Measurements from ENCODE around the gene GPR153.
"Not testable (repeated sequence)": the region's sequence is repeated elsewhere in the genome, so short reads cannot be mapped to it uniquely, and the experiment has no call there.

The GPR153 gene

GRCh38 chr1:6235296-6235677 lies 25.6 kb downstream of the GPR153 start:
- DNase-seq (ENCODE audit: low read depth in 2 of 3, low spot score in 2 of 3), result no peak

- DNase-seq (ENCODE audit: low read depth in 2 of 3, low spot score in 2 of 3), result no peak
Measured at GRCh38 chr1:6234502-6235295, 26.2 kb downstream of the GPR153 start.

DNA sequence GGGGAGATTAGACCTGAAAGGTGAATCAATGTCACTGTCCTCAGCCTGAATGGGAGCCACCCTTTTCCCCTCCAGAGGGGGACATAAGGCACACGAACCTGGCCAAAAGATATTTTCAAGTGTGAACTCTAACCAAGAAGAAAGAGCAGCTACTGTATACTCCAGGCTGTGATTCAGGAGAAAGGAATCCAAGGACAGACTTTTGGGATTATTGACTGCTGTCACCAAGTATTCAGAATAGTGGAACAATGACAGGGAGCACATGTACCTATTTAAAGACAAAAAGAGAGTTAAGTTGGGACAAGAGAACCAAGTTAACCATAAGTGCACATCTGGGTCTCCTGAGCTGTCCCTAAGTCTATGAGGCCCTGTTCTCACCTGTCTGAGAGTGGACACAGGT lies 27.5 kb downstream of the GPR153 start:
- DNase-seq (ENCODE audit: low read depth in 2 of 3, low spot score in 2 of 3), result no peak

DNA sequence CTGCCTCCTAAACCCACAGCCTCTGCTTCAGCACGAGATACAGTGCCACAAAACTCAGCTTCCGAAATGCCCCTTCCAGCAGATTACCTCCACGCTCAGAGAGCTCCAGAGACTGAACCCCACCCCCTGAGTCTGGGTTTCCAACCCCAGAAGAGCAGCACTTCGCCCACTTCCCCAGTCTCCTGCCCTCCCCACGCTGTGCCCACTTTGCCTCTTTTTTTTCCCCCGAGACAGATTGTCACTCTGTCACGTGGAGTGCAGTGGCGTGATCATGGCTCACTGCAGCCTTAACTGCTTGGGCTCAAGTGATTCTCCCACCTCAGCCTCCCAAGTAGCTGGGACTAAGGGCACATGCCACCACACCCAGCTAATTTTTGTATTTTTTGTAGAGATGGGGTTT lies 35.2 kb downstream of the GPR153 start:
- no peak for DNase-seq (ENCODE audit: low read depth in 2 of 3, low spot score in 2 of 3)

- no peak for DNase-seq (ENCODE audit: low read depth in 2 of 3, low spot score in 2 of 3)
Measured at GRCh38 chr1:6224718-6225117, 36.2 kb downstream of the GPR153 start.

DNA sequence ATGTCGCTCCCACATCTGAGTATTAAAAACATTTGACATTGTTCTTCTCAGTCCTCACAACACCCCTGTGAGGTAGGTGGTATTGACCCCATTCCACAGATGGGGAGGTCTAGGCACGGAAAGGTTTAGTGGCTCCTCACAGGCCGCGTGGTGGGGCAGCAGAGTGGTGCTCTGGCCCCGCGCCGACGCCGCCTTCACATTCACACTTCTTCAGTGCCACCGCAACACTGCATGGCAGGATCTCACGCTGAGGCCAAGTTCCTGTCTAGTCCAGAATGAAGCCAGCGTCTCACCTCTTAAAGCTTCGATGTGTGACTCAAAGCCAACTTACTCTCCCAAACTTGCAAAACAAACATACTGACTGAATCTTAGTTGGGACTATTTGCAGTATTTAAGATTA lies 37.3 kb downstream of the GPR153 start:
- DNase-seq (ENCODE audit: low read depth in 2 of 3, low spot score in 2 of 3), result no peak

DNA sequence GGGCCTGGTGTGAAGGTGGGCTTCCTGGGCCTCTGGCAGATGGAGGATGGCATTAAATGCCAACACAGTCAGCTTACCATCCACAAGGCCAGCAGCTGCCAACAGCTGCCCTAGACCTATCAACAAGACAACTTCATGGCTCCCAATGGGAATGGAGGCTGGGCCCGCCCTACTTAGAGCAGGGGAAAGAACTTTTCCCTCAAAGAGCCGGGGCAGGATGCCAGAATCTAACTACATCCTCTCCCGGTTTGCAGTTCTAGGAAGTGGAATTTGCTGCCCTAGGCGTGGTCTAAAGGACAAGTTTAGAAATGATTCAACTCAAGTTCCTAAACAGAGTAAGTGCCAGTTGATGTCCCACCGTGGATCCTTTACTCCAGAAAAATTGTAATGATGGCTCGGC lies 38.3 kb downstream of the GPR153 start:
- no peak for DNase-seq (ENCODE audit: low read depth in 2 of 3, low spot score in 2 of 3)

GRCh38 chr1:6221210-6221784 lies 39.6 kb downstream of the GPR153 start:
- DNase-seq (ENCODE audit: low read depth in 2 of 3, low spot score in 2 of 3), result no peak

DNA sequence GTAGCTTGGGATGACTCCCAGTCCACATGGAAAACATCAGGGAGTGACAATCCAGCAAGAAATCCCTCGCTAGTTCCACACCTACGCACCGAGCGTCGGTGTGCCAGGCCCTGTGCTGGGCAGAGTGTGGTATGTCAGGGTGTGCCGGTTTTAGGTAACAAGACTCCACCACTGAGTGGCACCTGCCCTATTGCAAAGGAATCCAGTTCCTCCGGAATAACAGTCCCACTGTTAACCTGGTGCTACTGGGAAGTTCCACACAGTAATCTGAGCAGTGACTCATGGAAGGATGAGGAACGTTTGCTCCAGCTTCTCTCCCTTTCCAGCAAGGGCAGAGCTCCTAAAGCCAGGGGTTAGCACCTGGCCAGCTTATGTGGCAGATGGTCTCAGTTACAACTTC lies 40.7 kb downstream of the GPR153 start:
- DNase-seq (ENCODE audit: low read depth in 2 of 3, low spot score in 2 of 3), result no peak

GRCh38 chr1:6219641-6220040 lies 41.3 kb downstream of the GPR153 start:
- not testable (repeated sequence) for DNase-seq (ENCODE audit: low read depth in 2 of 3, low spot score in 2 of 3)

GRCh38 chr1:6218375-6219164 lies 42.3 kb downstream of the GPR153 start:
- no peak for DNase-seq (ENCODE audit: low read depth in 2 of 3, low spot score in 2 of 3)

GRCh38 chr1:6212193-6212959 lies 48.5 kb downstream of the GPR153 start:
- DNase-seq (ENCODE audit: low read depth in 2 of 3, low spot score in 2 of 3), result no peak

- no peak for DNase-seq (ENCODE audit: low read depth in 2 of 3, low spot score in 2 of 3)
Measured at GRCh38 chr1:6211731-6212130, 49.2 kb downstream of the GPR153 start.

DNA sequence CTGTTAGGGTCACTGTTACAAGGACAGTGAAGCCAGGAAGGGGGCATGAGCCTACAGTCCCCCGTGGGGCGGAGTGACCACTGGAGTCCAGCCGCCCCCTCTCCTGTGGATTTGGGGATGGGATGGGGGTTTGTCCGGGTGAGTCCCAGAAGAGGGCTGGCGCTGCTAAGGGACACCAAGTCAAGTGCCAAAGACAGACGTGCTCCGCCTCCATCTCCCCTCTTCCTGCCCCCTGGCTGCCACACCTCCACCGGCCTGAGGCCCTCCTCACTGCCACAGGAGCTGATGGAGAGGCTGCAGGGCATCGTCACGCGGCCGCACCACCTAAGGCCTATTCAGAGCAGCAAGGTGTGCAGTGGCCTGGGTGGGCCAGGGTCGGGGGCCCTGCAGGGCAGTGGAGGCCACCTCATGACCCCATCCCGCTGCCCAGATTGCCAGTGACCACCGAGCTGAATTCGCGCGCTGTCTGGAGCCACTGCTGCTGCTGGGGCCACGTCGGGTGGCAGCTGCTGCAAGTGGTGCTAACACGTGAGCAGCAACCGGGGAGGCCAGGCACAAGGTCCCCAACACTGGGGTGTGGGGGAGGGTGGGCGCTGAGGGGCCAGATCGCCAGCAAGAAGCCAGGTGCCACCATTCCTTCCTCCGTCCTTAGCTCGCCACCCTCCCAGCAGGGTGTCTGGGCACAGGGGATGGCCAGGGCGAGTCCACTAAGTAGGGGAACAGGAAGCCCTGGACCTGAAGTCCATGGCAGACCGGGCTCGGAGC lies 50.1 kb downstream of the GPR153 start:
- no peak for DNase-seq (ENCODE audit: low read depth in 2 of 3, low spot score in 2 of 3)

- no peak for DNase-seq (ENCODE audit: low read depth in 2 of 3, low spot score in 2 of 3)
Measured at GRCh38 chr1:6209661-6210580, 51.0 kb downstream of the GPR153 start.

- DNase-seq (ENCODE audit: low read depth in 2 of 3, low spot score in 2 of 3), result no peak
Measured at GRCh38 chr1:6208723-6209660, 51.9 kb downstream of the GPR153 start.

- no peak for DNase-seq (ENCODE audit: low read depth in 2 of 3, low spot score in 2 of 3)
Measured at GRCh38 chr1:6207921-6208320, 53.0 kb downstream of the GPR153 start.

DNA sequence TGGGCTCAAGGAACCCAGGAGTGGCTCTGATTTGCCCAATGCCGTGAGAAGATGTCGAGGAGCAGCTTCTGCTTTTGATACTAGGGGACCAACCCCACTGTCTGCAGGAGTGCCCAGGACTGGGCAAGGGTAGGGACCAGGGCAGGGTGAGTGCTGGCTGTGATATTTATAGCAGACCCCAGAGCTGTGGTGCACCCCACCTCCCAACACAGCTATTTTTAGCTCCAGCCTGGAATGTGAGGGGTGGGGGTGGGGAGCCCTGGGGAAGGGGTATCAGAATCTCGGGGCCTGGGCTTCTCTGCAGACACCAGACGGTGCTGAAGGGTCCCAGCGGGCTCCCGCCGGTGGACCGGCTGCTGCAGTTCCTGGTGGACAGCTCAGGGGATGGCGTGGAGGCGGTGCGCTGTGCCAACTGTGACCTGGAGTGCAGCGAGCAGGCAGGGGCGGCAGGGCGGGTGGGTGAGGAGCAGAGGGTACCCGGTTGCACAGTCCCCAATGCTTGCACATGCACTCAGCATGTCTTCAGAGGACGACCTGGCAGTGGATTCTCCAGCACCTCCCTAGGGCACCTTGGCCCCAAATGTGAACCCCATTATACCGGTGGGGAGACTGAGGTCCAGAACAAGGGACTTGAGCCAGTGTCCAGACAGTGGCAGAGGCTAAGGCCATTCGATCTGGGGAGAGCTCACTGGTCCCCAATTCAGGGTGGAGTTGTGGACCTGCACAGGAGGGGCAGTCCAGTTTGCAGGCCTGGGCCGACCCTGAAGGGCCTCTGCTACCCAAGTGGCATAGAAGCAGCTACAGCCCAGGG lies 53.6 kb downstream of the GPR153 start:
- DNase-seq (ENCODE audit: low read depth in 2 of 3, low spot score in 2 of 3), result no peak
